T-helper 2 cell treated with Interferon-gamma antibody and Interleukin-4, amounts not matched to agents 5 μg/mL and 100 μg/mL, for 36 hours (primary cell): ENCODE results near the gene ADI1.

Experiments
- DNase-seq: peaks from one replicate; pipeline ENCODE4 v3.0.0; 2021; ENCODE audit warnings: low spot score
- H3K27ac Mint-ChIP-seq: one replicate; pipeline ENCODE4 v1.8.0; 2021; ENCODE audit warnings: mild to moderate bottlenecking, mixed read lengths
- H3K27me3 Mint-ChIP-seq: one replicate; pipeline ENCODE4 v1.8.0; 2021; ENCODE audit warnings: low read depth, mixed read lengths
- H3K36me3 Mint-ChIP-seq: one replicate; pipeline ENCODE4 v1.8.0; 2021; ENCODE audit warnings: low read depth, mixed read lengths
- H3K4me1 Mint-ChIP-seq: one replicate; pipeline ENCODE4 v1.8.0; 2021; ENCODE audit warnings: low read depth, mixed read lengths
- H3K4me3 Mint-ChIP-seq: one replicate; pipeline ENCODE4 v1.8.0; 2022; ENCODE audit warnings: mild to moderate bottlenecking, moderate library complexity, mixed read lengths
- H3K9me3 Mint-ChIP-seq: one replicate; pipeline ENCODE4 v1.8.0; 2021; ENCODE audit warnings: mixed read lengths

The ADI1 gene

GRCh38 chr2:3519255-3520205 lies at the start of gene ADI1:
Gene ADI1 (minus strand): TSS chr2:3519531. CDS start chr2:3519487, 44 bp downstream.
- Mint-ChIP-seq H3K36me3 (peaks cover 16% of the 10 kb centered on the region), H3K27me3 (no peaks in the 10 kb centered on the region), H3K4me1 (peaks cover 24% of the 10 kb centered on the region), H3K9me3 (peaks cover 7% of the 10 kb centered on the region), H3K4me3 (peak within 1 kb of the TSS; percentile 90), H3K27ac (peak within 1 kb of the TSS; percentile 84)
- DNase-seq, result peak; percentile 83

- Mint-ChIP-seq H3K4me3 (no peak overlapping the region), H3K27ac (no peak overlapping the region), H3K9me3 (no peaks in the 10 kb centered on the region)
Observed at GRCh38 chr2:3566806-3567205, 47.5 kb upstream of the ADI1 start.

GRCh38 chr2:3565117-3565516 lies 45.8 kb upstream of the ADI1 start:
- H3K27me3 Mint-ChIP-seq, result no peaks in the 10 kb centered on the region
- no peaks in the 10 kb centered on the region for H3K9me3 Mint-ChIP-seq
- H3K4me3 Mint-ChIP-seq, result no peak overlapping the region
- DNase-seq, result no peak
- no peak overlapping the region for H3K27ac Mint-ChIP-seq
- H3K4me1 Mint-ChIP-seq, result peaks cover 6% of the 10 kb centered on the region
- H3K36me3 Mint-ChIP-seq, result peaks cover 2% of the 10 kb centered on the region

More at GRCh38 chr2:3566806-3567205, 47.5 kb upstream of the ADI1 start:
- no peak for DNase-seq
- H3K4me1 Mint-ChIP-seq, result peaks cover 6% of the 10 kb centered on the region
- H3K36me3 Mint-ChIP-seq, result no peaks in the 10 kb centered on the region
- no peaks in the 10 kb centered on the region for H3K27me3 Mint-ChIP-seq

- no peak overlapping the region for H3K4me3 Mint-ChIP-seq
- H3K4me1 Mint-ChIP-seq, result peaks cover 9% of the 10 kb centered on the region
- no peak overlapping the region for H3K27ac Mint-ChIP-seq
- H3K27me3 Mint-ChIP-seq, result no peaks in the 10 kb centered on the region
- DNase-seq, result no peak
- peaks cover 5% of the 10 kb centered on the region for H3K36me3 Mint-ChIP-seq
- no peaks in the 10 kb centered on the region for H3K9me3 Mint-ChIP-seq
Observed at GRCh38 chr2:3563521-3563976, 44.2 kb upstream of the ADI1 start.

GRCh38 chr2:3558205-3559014 lies 39.1 kb upstream of the ADI1 start, which contains the start of gene RNASEH1:
Gene RNASEH1 (minus strand): TSS chr2:3558333. CDS start chr2:3558260, 73 bp downstream.
- DNase-seq, result peak; percentile 99
- Mint-ChIP-seq H3K27ac (peak within 1 kb of the TSS; percentile 97), H3K36me3 (peaks cover 31% of the 10 kb centered on the region), H3K27me3 (no peaks in the 10 kb centered on the region), H3K9me3 (no peaks in the 10 kb centered on the region), H3K4me1 (peaks cover 24% of the 10 kb centered on the region), H3K4me3 (peak within 1 kb of the TSS; percentile 88)

- Mint-ChIP-seq H3K27me3 (no peaks in the 10 kb centered on the region), H3K4me1 (peaks cover 21% of the 10 kb centered on the region), H3K36me3 (peaks cover 32% of the 10 kb centered on the region), H3K27ac (peak overlapping the region; percentile 97), H3K4me3 (peak overlapping the region; percentile 88), H3K9me3 (no peaks in the 10 kb centered on the region)
- DNase-seq, result no peak
Observed at GRCh38 chr2:3557639-3558204, 38.4 kb upstream of the ADI1 start.

GRCh38 chr2:3553946-3554345 lies 34.6 kb upstream of the ADI1 start:
- Mint-ChIP-seq H3K27ac (no peak overlapping the region), H3K27me3 (no peaks in the 10 kb centered on the region)

GRCh38 chr2:3547915-3548314 lies 28.6 kb upstream of the ADI1 start:
- Mint-ChIP-seq H3K27ac (no peak overlapping the region), H3K36me3 (peaks cover 59% of the 10 kb centered on the region), H3K27me3 (no peaks in the 10 kb centered on the region), H3K4me3 (no peak overlapping the region), H3K4me1 (no peaks in the 10 kb centered on the region), H3K9me3 (no peaks in the 10 kb centered on the region)
- DNase-seq, result no peak

More at GRCh38 chr2:3553946-3554345, 34.6 kb upstream of the ADI1 start:
- Mint-ChIP-seq H3K4me1 (peaks cover 16% of the 10 kb centered on the region), H3K4me3 (no peak overlapping the region), H3K36me3 (peaks cover 48% of the 10 kb centered on the region), H3K9me3 (no peaks in the 10 kb centered on the region)
- DNase-seq, result no peak

- peaks cover 65% of the 10 kb centered on the region for H3K36me3 Mint-ChIP-seq
- DNase-seq, result no peak
Observed at GRCh38 chr2:3545788-3546478, 26.6 kb upstream of the ADI1 start.

GRCh38 chr2:3543023-3543683 lies 23.8 kb upstream of the ADI1 start:
- Mint-ChIP-seq H3K36me3 (peaks cover 46% of the 10 kb centered on the region), H3K4me1 (peaks cover 4% of the 10 kb centered on the region), H3K27me3 (no peaks in the 10 kb centered on the region), H3K27ac (no peak overlapping the region), H3K9me3 (no peaks in the 10 kb centered on the region), H3K4me3 (no peak overlapping the region)
- no peak for DNase-seq

More at GRCh38 chr2:3545788-3546478, 26.6 kb upstream of the ADI1 start:
- H3K9me3 Mint-ChIP-seq, result no peaks in the 10 kb centered on the region
- no peaks in the 10 kb centered on the region for H3K27me3 Mint-ChIP-seq
- H3K4me3 Mint-ChIP-seq, result no peak overlapping the region
- peaks cover 4% of the 10 kb centered on the region for H3K4me1 Mint-ChIP-seq
- H3K27ac Mint-ChIP-seq, result no peak overlapping the region

- Mint-ChIP-seq H3K4me1 (peaks cover 4% of the 10 kb centered on the region), H3K27me3 (no peaks in the 10 kb centered on the region), H3K36me3 (peaks cover 40% of the 10 kb centered on the region), H3K27ac (no peak overlapping the region), H3K4me3 (no peak overlapping the region), H3K9me3 (no peaks in the 10 kb centered on the region)
- no peak for DNase-seq
Observed at GRCh38 chr2:3542107-3542506, 22.8 kb upstream of the ADI1 start.

GRCh38 chr2:3539836-3540235 lies 20.5 kb upstream of the ADI1 start:
- peaks cover 29% of the 10 kb centered on the region for H3K36me3 Mint-ChIP-seq
- peaks cover 7% of the 10 kb centered on the region for H3K4me1 Mint-ChIP-seq
- H3K4me3 Mint-ChIP-seq, result no peak overlapping the region
- no peaks in the 10 kb centered on the region for H3K9me3 Mint-ChIP-seq
- no peaks in the 10 kb centered on the region for H3K27me3 Mint-ChIP-seq
- no peak for DNase-seq
- no peak overlapping the region for H3K27ac Mint-ChIP-seq
